Osteocyte (in vitro differentiated cells): Measurements from ENCODE around the gene PM20D2. TPM values are rescaled to one million over a fixed set of nuclear protein-coding genes. Genes with fewer than 3 reads are reported as not detected.

Experiments used
- DNase-seq: peaks from one replicate; pipeline ENCODE4 v3.0.0; 2021; ENCODE audit warnings: mixed read lengths; ENCODE audit not compliant: unreplicated experiment; ENCODE audit errors: extremely low spot score
- H3K27ac Mint-ChIP-seq: one replicate; pipeline ENCODE4 v1.8.0; 2021; ENCODE audit warnings: mild to moderate bottlenecking, mixed read lengths; ENCODE audit not compliant: unreplicated experiment
- H3K27me3 Mint-ChIP-seq: one replicate; pipeline ENCODE4 v1.8.0; 2021; ENCODE audit warnings: mixed read lengths; ENCODE audit not compliant: unreplicated experiment
- H3K36me3 Mint-ChIP-seq: one replicate; pipeline ENCODE4 v1.8.0; 2021; ENCODE audit warnings: mixed read lengths; ENCODE audit not compliant: unreplicated experiment
- H3K4me1 Mint-ChIP-seq: one replicate; pipeline ENCODE4 v1.8.0; 2021; ENCODE audit warnings: mixed read lengths; ENCODE audit not compliant: unreplicated experiment
- H3K4me3 Mint-ChIP-seq: one replicate; pipeline ENCODE4 v1.8.0; 2021; ENCODE audit warnings: mild to moderate bottlenecking, moderate library complexity, mixed read lengths; ENCODE audit not compliant: unreplicated experiment
- H3K9me3 Mint-ChIP-seq: one replicate; pipeline ENCODE4 v1.8.0; 2021; ENCODE audit warnings: mixed read lengths; ENCODE audit not compliant: unreplicated experiment
- CTCF ChIP-seq: fragments of 200-600 bp; sonication (generic); IDR thresholded peaks from 2 replicates; pipeline ENCODE4 v1.5.0; 2021; ENCODE audit warnings: antibody characterized with exemption, mild to moderate bottlenecking, moderate library complexity
- total RNA-seq: library from RNA; stranded (reverse); gene quantifications from 2 replicates; pipeline ENCODE4 v1.2.1, GENCODE V29; 2021

The PM20D2 gene
- total RNA-seq, 1 donor from 2014 or later, result 9.2 TPM

GRCh38 chr6:89180112-89180511, 34.3 kb downstream of the PM20D2 start:
- no peak overlapping the region for H3K27ac Mint-ChIP-seq
- H3K4me3 Mint-ChIP-seq, result no peak overlapping the region
- H3K27me3 Mint-ChIP-seq, result peaks cover 19% of the 10 kb centered on the region
- H3K9me3 Mint-ChIP-seq, result no peaks in the 10 kb centered on the region
- DNase-seq, result peak; percentile 64
- H3K4me1 Mint-ChIP-seq, result peaks cover 1% of the 10 kb centered on the region
- TF ChIP-seq CTCF, result no peak
- no peaks in the 10 kb centered on the region for H3K36me3 Mint-ChIP-seq

GRCh38 chr6:89180971-89181370, 35.1 kb downstream of the PM20D2 start:
- no peaks in the 10 kb centered on the region for H3K9me3 Mint-ChIP-seq
- H3K36me3 Mint-ChIP-seq, result no peaks in the 10 kb centered on the region

GRCh38 chr6:89183294-89183693, 37.4 kb downstream of the PM20D2 start:
- H3K4me3 Mint-ChIP-seq, result no peak overlapping the region
- H3K4me1 Mint-ChIP-seq, result peaks cover 1% of the 10 kb centered on the region
- peak; percentile 23 for DNase-seq
- H3K27me3 Mint-ChIP-seq, result peaks cover 27% of the 10 kb centered on the region
- no peak overlapping the region for H3K27ac Mint-ChIP-seq
- TF ChIP-seq CTCF, result no peak
- H3K9me3 Mint-ChIP-seq, result no peaks in the 10 kb centered on the region
- H3K36me3 Mint-ChIP-seq, result no peaks in the 10 kb centered on the region

More at GRCh38 chr6:89180971-89181370, 35.1 kb downstream of the PM20D2 start:
- Mint-ChIP-seq H3K4me3 (no peak overlapping the region), H3K27ac (no peak overlapping the region), H3K27me3 (peaks cover 25% of the 10 kb centered on the region), H3K4me1 (peaks cover 1% of the 10 kb centered on the region)
- no peak for TF ChIP-seq CTCF
- no peak for DNase-seq

GRCh38 chr6:89184344-89184743, 38.5 kb downstream of the PM20D2 start:
- H3K4me1 Mint-ChIP-seq, result peaks cover 1% of the 10 kb centered on the region
- H3K27me3 Mint-ChIP-seq, result peaks cover 27% of the 10 kb centered on the region
- H3K36me3 Mint-ChIP-seq, result no peaks in the 10 kb centered on the region
- no peak for TF ChIP-seq CTCF
- H3K4me3 Mint-ChIP-seq, result no peak overlapping the region
- peak; percentile 73 for DNase-seq
- no peaks in the 10 kb centered on the region for H3K9me3 Mint-ChIP-seq
- H3K27ac Mint-ChIP-seq, result no peak overlapping the region

GRCh38 chr6:89186762-89187161, 40.9 kb downstream of the PM20D2 start:
- TF ChIP-seq CTCF, result no peak
- peaks cover 4% of the 10 kb centered on the region for H3K4me1 Mint-ChIP-seq
- H3K36me3 Mint-ChIP-seq, result no peaks in the 10 kb centered on the region
- DNase-seq, result peak; percentile 70
- peaks cover 19% of the 10 kb centered on the region for H3K27me3 Mint-ChIP-seq
- H3K4me3 Mint-ChIP-seq, result no peak overlapping the region
- H3K27ac Mint-ChIP-seq, result no peak overlapping the region
- no peaks in the 10 kb centered on the region for H3K9me3 Mint-ChIP-seq
